Vagina (tissue), 2 donors: ENCODE data around the gene CHI3L1.

Source experiments
- CTCF ChIP-seq, 3 experiments: fragments of 450-650 bp in 2 of 3; fragments of 200-600 bp in 1 of 3; sonication (generic) in 1 of 3; IDR thresholded peaks; one replicate each; pipeline ENCODE4 v1.5.1; 2017 to 2019; ENCODE audit warnings: antibody characterized with exemption in 3 of 3, mild to moderate bottlenecking in 2 of 3, moderate library complexity in 2 of 3
- POLR2A ChIP-seq, 2 donors: fragments of 450-650 bp; IDR thresholded peaks; one replicate each; pipeline ENCODE4 v1.6.1; 2017; ENCODE audit warnings: antibody characterized with exemption in 2 of 2, mild to moderate bottlenecking in 2 of 2, moderate library complexity in 2 of 2
- POLR2AphosphoS5 ChIP-seq, 2 donors: sonication (generic); formaldehyde crosslinking; IDR thresholded peaks; one replicate each; pipeline ENCODE4 v1.9.0; 2017; ENCODE audit warnings: antibody characterized with exemption in 2 of 2, mild to moderate bottlenecking in 2 of 2, low read depth in 1 of 2; ENCODE audit not compliant: insufficient read depth in 1 of 2

GRCh38 chr1:203163891-203164635 lies 22.4 kb downstream of the CHI3L1 start:
- no peak for TF ChIP-seq CTCF (IDR thresholded peaks at IDR 0.05)
- TF ChIP-seq POLR2AphosphoS5 (IDR thresholded peaks at IDR 0.05; ENCODE audit: insufficient read depth in 1 of 2, low read depth in 1 of 2), result no peak
- TF ChIP-seq POLR2A (IDR thresholded peaks at IDR 0.05), result no peak
